Measurements from ENCODE around the gene TPRA1.

DNA sequence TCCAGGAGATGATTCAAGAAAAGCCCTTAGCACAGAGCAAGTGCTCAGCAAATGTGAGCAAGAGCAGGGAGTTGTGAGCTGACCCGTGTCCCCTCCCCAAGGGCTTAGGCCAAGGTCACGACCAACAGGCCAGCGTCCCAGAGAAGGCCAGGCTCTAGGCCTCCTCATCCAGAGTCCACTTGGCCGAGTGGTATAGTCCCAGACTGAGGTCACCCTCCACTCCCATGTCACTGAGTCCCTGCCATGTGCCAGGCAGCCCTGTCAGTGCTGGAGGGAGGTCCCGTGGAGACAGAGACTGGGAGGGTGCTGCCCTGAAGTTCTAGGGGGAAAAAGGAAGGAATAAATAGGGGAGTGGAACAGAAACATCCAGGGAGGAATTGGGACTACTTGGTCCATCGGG, 44.0 kb downstream of the TPRA1 start:
- TF ChIP-seq SMC3 (IDR thresholded peaks at IDR 0.05), result no peak
- no peak for TF ChIP-seq KDM1A (IDR thresholded peaks at IDR 0.05; ENCODE audit: low read depth)
- TF ChIP-seq, protein P1, sequence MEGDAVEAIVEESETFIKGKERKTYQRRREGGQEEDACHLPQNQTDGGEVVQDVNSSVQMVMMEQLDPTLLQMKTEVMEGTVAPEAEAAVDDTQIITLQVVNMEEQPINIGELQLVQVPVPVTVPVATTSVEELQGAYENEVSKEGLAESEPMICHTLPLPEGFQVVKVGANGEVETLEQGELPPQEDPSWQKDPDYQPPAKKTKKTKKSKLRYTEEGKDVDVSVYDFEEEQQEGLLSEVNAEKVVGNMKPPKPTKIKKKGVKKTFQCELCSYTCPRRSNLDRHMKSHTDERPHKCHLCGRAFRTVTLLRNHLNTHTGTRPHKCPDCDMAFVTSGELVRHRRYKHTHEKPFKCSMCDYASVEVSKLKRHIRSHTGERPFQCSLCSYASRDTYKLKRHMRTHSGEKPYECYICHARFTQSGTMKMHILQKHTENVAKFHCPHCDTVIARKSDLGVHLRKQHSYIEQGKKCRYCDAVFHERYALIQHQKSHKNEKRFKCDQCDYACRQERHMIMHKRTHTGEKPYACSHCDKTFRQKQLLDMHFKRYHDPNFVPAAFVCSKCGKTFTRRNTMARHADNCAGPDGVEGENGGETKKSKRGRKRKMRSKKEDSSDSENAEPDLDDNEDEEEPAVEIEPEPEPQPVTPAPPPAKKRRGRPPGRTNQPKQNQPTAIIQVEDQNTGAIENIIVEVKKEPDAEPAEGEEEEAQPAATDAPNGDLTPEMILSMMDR (IDR thresholded peaks at IDR 0.05), result no peak
- no peak for TF ChIP-seq RARB (CRISPR knock-in tag; IDR thresholded peaks at IDR 0.05)
- TF ChIP-seq POLR2A (IDR thresholded peaks at IDR 0.05; ENCODE audit: low read length), result no peak
- TF ChIP-seq NFE2L2 (conservative IDR thresholded peaks at IDR 0.05; ENCODE audit: low read length), result no peak
- TF ChIP-seq, protein P2, sequence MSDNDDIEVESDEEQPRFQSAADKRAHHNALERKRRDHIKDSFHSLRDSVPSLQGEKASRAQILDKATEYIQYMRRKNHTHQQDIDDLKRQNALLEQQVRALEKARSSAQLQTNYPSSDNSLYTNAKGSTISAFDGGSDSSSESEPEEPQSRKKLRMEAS (IDR thresholded peaks at IDR 0.05), result no peak
- TF ChIP-seq RFX5 (IDR thresholded peaks at IDR 0.05), result no peak
- TF ChIP-seq RAD21 (conservative IDR thresholded peaks at IDR 0.05 in 1 of 2, IDR thresholded peaks at IDR 0.05 in 1 of 2), result no peak
- no peak for TF ChIP-seq JUN (IDR thresholded peaks at IDR 0.05)
- TF ChIP-seq PBX3 (IDR thresholded peaks at IDR 0.05), result no peak
- no peak for TF ChIP-seq ZSCAN20 (CRISPR knock-in tag; IDR thresholded peaks at IDR 0.05)

Data from A549 (cell line).